Chondrocyte (in vitro differentiated cells): ENCODE data around the gene NOVA2. TPM values are rescaled to one million over a fixed set of nuclear protein-coding genes. Genes with fewer than 3 reads are reported as not detected.

Experiments used
- DNase-seq: peaks from one replicate; pipeline ENCODE4 v3.0.0; 2021; ENCODE audit warnings: mixed read lengths, low spot score
- H3K27ac Mint-ChIP-seq: one replicate; pipeline ENCODE4 v1.8.0; 2021; ENCODE audit warnings: mild to moderate bottlenecking, moderate library complexity, mixed read lengths; ENCODE audit not compliant: unreplicated experiment
- H3K27me3 Mint-ChIP-seq: 2 replicates; pipeline ENCODE4 v1.8.0; 2021; ENCODE audit warnings: low read depth, mixed read lengths
- H3K36me3 Mint-ChIP-seq: 2 replicates; pipeline ENCODE4 v1.8.0; 2021; ENCODE audit warnings: low read depth, mixed read lengths
- H3K4me1 Mint-ChIP-seq: 2 replicates; pipeline ENCODE4 v1.8.0; 2021; ENCODE audit warnings: low read depth, mild to moderate bottlenecking, mixed read lengths
- H3K4me3 Mint-ChIP-seq: one replicate; pipeline ENCODE4 v1.8.0; 2021; ENCODE audit warnings: mild to moderate bottlenecking, moderate library complexity, mixed read lengths; ENCODE audit not compliant: unreplicated experiment
- H3K9me3 Mint-ChIP-seq: 2 replicates; pipeline ENCODE4 v1.8.0; 2021; ENCODE audit warnings: low read depth, mixed read lengths
- CTCF ChIP-seq: fragments of 200-600 bp; sonication (generic); IDR thresholded peaks from 2 replicates; pipeline ENCODE4 v1.5.0; 2021; ENCODE audit warnings: antibody characterized with exemption, mild to moderate bottlenecking, moderate library complexity
- total RNA-seq: library from RNA; stranded (reverse); gene quantifications from 3 replicates; pipeline ENCODE4 v1.2.1, GENCODE V29; 2021

Gene NOVA2
- total RNA-seq, 1 donor from 2014 or later: 0.22 TPM

- no peak for TF ChIP-seq CTCF
- DNase-seq: no peak
- Mint-ChIP-seq H3K27me3 (peaks cover 24% of the 10 kb centered on the region), H3K27ac (no peak overlapping the region), H3K4me3 (no peak overlapping the region), H3K36me3 (no peaks in the 10 kb centered on the region), H3K4me1 (no peaks in the 10 kb centered on the region), H3K9me3 (no peaks in the 10 kb centered on the region)
Observed at GRCh38 chr19:45920458-45920857, 53.2 kb downstream of the NOVA2 start.

- H3K4me3 Mint-ChIP-seq: no peak overlapping the region
- no peaks in the 10 kb centered on the region for H3K9me3 Mint-ChIP-seq
- no peaks in the 10 kb centered on the region for H3K4me1 Mint-ChIP-seq
- TF ChIP-seq CTCF: no peak
- peaks cover 24% of the 10 kb centered on the region for H3K27me3 Mint-ChIP-seq
- no peak for DNase-seq
- H3K36me3 Mint-ChIP-seq: no peaks in the 10 kb centered on the region
- H3K27ac Mint-ChIP-seq: no peak overlapping the region
Observed at GRCh38 chr19:45919678-45920077, 54.0 kb downstream of the NOVA2 start.

- TF ChIP-seq CTCF: no peak
- no peaks in the 10 kb centered on the region for H3K4me1 Mint-ChIP-seq
- H3K27ac Mint-ChIP-seq: no peak overlapping the region
- no peak overlapping the region for H3K4me3 Mint-ChIP-seq
- H3K36me3 Mint-ChIP-seq: no peaks in the 10 kb centered on the region
- H3K27me3 Mint-ChIP-seq: peaks cover 24% of the 10 kb centered on the region
- no peak for DNase-seq
- no peaks in the 10 kb centered on the region for H3K9me3 Mint-ChIP-seq
Observed at GRCh38 chr19:45918721-45919120, 54.9 kb downstream of the NOVA2 start.

GRCh38 chr19:45917421-45918091 lies 56.1 kb downstream of the NOVA2 start:
- no peak for TF ChIP-seq CTCF
- Mint-ChIP-seq H3K4me3 (no peak overlapping the region), H3K27me3 (peaks cover 29% of the 10 kb centered on the region), H3K9me3 (no peaks in the 10 kb centered on the region), H3K4me1 (no peaks in the 10 kb centered on the region), H3K27ac (no peak overlapping the region), H3K36me3 (no peaks in the 10 kb centered on the region)
- DNase-seq: no peak

DNA sequence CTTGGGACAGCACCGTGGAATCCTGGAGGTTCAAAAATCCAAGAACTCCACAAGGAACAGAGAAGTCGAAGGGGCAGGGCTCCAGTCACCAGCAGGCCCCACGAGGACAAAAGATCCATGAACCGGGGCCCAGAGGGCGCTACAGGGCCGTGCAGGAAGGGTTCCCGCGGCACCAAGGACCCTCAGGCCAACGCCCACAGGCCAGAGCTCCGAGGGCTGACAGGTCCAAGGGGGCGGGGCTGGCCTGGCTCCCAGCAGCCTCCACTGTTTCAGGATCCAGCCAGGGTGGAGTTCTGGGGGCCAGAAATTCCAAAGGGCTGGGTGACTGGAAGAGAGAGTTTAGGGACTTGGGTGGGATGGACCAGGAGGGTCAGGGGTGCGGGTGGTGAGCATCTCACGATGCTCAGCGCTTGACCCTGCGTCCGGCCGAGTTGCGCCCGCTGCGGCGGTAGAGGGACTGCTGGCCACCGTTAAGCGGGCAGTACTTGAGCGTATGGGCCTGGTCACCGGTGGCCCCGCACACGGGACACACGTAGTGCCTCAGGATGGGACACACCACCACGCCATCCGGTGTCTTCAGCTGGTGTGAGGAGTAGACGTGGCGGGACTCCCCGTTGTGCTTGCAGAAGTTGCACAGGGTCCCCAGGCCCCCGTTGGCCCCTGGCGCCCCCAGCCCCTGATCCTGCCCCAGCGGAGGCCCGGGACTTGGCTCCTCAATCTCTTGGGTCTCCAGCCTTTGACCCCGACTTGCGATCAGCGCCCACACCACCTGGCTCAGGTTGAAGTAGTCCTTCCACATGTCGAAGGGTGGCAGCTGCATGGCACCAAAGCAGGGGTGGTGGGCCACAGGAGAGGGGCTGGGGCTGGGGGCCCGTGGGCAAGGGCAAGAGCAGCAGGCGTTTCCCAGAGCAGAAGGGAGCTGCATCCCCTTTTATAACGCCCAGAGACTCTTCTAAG lies 59.5 kb downstream of the NOVA2 start, which contains the start of gene NANOS2:
Gene NANOS2, minus strand, starts transcription at position 905 of the 957 bp plus-strand sequence. Its CDS starts 85 bp downstream, at position 820.
- no peak for TF ChIP-seq CTCF
- H3K4me1 Mint-ChIP-seq: no peaks in the 10 kb centered on the region
- H3K27ac Mint-ChIP-seq: no peak within 1 kb of the TSS
- H3K36me3 Mint-ChIP-seq: no peaks in the 10 kb centered on the region
- peaks cover 25% of the 10 kb centered on the region for H3K27me3 Mint-ChIP-seq
- no peak for DNase-seq
- H3K4me3 Mint-ChIP-seq: no peak within 1 kb of the TSS
- no peaks in the 10 kb centered on the region for H3K9me3 Mint-ChIP-seq
